Esophagus muscularis mucosa (tissue), 4 donors: Measurements from ENCODE around the gene LTF. TPM values are rescaled to one million over a fixed set of nuclear protein-coding genes. Genes with fewer than 3 reads are reported as not detected.

Experiments used
- DNase-seq: peaks from one replicate; pipeline ENCODE4 v3.0.0-alpha.2; 2017; ENCODE audit errors: extremely low spot score
- H3K27ac ChIP-seq, 4 donors: fragments of 200-600 bp; sonication (generic); replicated peaks in 1 of 4; 1 replicate in 3 of 4; 2 replicates in 1 of 4; pipeline ENCODE4 v1.5.1; 2016 to 2019; ENCODE audit warnings: mild to moderate bottlenecking in 1 of 4
- H3K27me3 ChIP-seq, 4 donors: fragments of 200-600 bp; sonication (generic); one replicate each; pipeline versions ENCODE4 v1.5.1 to v1.6.0; 2016 to 2019
- H3K36me3 ChIP-seq, 4 donors: fragments of 200-600 bp; sonication (generic); one replicate each; pipeline ENCODE4 v1.5.1; 2016 to 2019
- H3K4me1 ChIP-seq, 4 donors: fragments of 200-600 bp; sonication (generic); one replicate each; pipeline ENCODE4 v1.5.1; 2016 to 2019
- H3K4me3 ChIP-seq, 4 donors: fragments of 200-600 bp; sonication (generic); 1 replicate in 2 of 4; 2 replicates in 2 of 4; pipeline ENCODE4 v1.5.1; 2016 to 2019; ENCODE audit warnings: mild to moderate bottlenecking in 4 of 4, moderate library complexity in 1 of 4
- H3K9me3 ChIP-seq, 4 donors: fragments of 200-600 bp; sonication (generic); 1 replicate in 3 of 4; 2 replicates in 1 of 4; pipeline ENCODE4 v1.5.1; 2016 to 2019
- CTCF ChIP-seq, 3 experiments: fragments of 200-600 bp in 2 of 3; fragments of 450-650 bp in 1 of 3; sonication (generic) in 2 of 3; IDR thresholded peaks; one replicate each; pipeline ENCODE4 v1.5.1; 2017 to 2019; ENCODE audit warnings: antibody characterized with exemption in 3 of 3, mild to moderate bottlenecking in 2 of 3, moderate library complexity in 1 of 3
- EP300 ChIP-seq: sonication (generic); formaldehyde crosslinking; IDR thresholded peaks from one replicate; pipeline ENCODE4 v1.6.1; 2017; ENCODE audit warnings: antibody characterized with exemption
- POLR2A ChIP-seq: fragments of 450-650 bp; IDR thresholded peaks from one replicate; pipeline ENCODE4 v1.6.1; 2017; ENCODE audit warnings: antibody characterized with exemption, moderate library complexity, mild to moderate bottlenecking, low read depth
- POLR2AphosphoS5 ChIP-seq, 2 donors: sonication (generic); formaldehyde crosslinking; IDR thresholded peaks; one replicate each; pipeline ENCODE4 v1.6.1; 2017; ENCODE audit warnings: antibody characterized with exemption in 2 of 2
- WGBS: methylation state at CpG from one replicate; pipeline ENCODE4 v1.1.5; 2018; 5-methylcytosine and 5-hydroxymethylcytosine counted together
- intact Hi-C: fragments of 100-400 bp; cut with DNase I; formaldehyde crosslinking; loops from one replicate; pipeline ENCODE4 v1.15.1; 2023
- total RNA-seq, 4 donors: library from RNA; depleted of rRNA; stranded (reverse); fragments of >200 nt; gene quantifications; one replicate each; pipeline versions ENCODE4 v1.1.0 to v1.2.1, GENCODE V29; 2016

LTF gene
- total RNA-seq, 4 donors from 2014 or later = 0.45 to 1.7 (median 0.87) TPM

DNA sequence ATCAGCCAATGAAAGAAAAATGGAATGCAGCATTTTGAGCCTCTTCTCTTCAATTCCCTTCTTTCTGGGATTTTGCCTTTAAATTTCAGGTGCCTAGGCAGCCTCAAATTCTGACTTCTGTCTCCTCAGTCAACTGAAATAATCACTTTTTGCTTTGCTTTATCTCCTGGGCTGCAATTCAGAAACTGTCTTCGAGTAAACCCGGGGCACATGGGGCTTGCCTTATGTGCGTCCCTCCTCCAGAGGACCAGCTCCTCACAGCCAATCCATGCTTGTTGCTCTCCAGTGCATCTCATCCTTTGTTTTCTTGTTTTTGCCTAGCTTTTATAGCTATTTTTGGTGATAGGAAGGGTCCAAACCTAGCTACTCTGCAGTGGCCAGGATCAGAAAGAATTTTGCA is 41.8 kb upstream of the LTF start:
- no peaks in the 10 kb centered on the region for H3K27me3 ChIP-seq
- intact Hi-C loops = no loop called here
- no peaks in the 10 kb centered on the region for H3K9me3 ChIP-seq
- H3K27ac ChIP-seq = no peak overlapping the region
- no peaks in the 10 kb centered on the region for H3K36me3 ChIP-seq
- H3K4me3 ChIP-seq = no peak overlapping the region
- H3K4me1 ChIP-seq = no peaks in the 10 kb centered on the region
- TF ChIP-seq EP300 (no peak), POLR2AphosphoS5 (IDR thresholded peaks at IDR 0.05) (no peak), POLR2A (no peak)
- DNase-seq = no peak
- WGBS = 81% methylated on average over 3 of the region's 3 CpGs

GRCh38 chr3:46505953-46506352 is 41.2 kb upstream of the LTF start:
- intact Hi-C loops = no loop called here
- no peaks in the 10 kb centered on the region for H3K9me3 ChIP-seq
- H3K36me3 ChIP-seq = no peaks in the 10 kb centered on the region
- H3K4me3 ChIP-seq = no peak overlapping the region
- H3K27ac ChIP-seq = no peak overlapping the region
- TF ChIP-seq CTCF (IDR thresholded peaks at IDR 0.05) (no peak), POLR2A (no peak), EP300 (no peak), POLR2AphosphoS5 (IDR thresholded peaks at IDR 0.05) (no peak)
- no peak for DNase-seq
- H3K27me3 ChIP-seq = no peaks in the 10 kb centered on the region
- 90% methylated on average over 9 of the region's 10 CpGs for WGBS
- no peaks in the 10 kb centered on the region for H3K4me1 ChIP-seq

GRCh38 chr3:46504789-46505188 is 40.1 kb upstream of the LTF start:
- H3K36me3 ChIP-seq = no peaks in the 10 kb centered on the region
- H3K4me1 ChIP-seq = no peaks in the 10 kb centered on the region
- intact Hi-C loops = no loop called here
- no peaks in the 10 kb centered on the region for H3K9me3 ChIP-seq
- no peak overlapping the region for H3K27ac ChIP-seq
- no peak for TF ChIP-seq EP300
- no peaks in the 10 kb centered on the region for H3K27me3 ChIP-seq
- H3K4me3 ChIP-seq = no peak overlapping the region
- no peak for DNase-seq
- 74% methylated on average over 5 of the region's 5 CpGs for WGBS

DNA sequence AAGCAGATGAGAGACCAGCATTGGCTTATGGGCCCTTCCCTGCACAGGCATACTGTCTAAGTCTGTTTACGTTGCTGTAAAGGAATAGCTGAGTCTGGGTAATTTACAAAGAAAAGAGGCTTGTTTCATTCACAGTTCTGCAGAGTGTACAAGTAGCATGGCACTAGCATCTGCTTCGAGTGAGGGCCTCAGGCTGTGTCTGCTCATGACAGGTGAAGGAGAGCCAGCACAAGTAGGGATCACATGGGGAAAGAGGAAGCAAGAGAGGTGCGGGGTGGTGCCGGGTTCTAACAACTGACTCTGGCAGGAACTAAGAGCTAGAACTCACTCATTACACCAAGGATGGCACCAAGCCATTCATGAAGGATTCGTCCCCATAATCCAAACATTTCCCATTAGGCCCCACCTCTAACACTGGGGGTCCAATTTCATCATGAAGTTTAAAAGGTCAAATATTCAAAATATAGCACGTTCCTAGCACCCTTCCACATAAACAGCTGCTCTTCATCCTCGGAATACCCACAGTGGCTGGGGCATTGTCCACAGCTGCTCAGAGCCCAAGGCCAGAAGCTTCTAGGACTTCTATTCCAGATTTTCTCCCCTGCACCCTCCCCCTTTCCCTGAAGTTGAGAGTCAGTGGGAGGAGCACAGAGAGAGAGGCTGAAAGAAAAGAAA is 38.6 kb upstream of the LTF start:
- Histone ChIP-seq H3K27ac (no peak overlapping the region), H3K9me3 (no peaks in the 10 kb centered on the region), H3K36me3 (no peaks in the 10 kb centered on the region), H3K4me3 (no peak overlapping the region), H3K4me1 (no peaks in the 10 kb centered on the region), H3K27me3 (no peaks in the 10 kb centered on the region)
- WGBS = 67% methylated on average over 7 of the region's 7 CpGs
- TF ChIP-seq CTCF (IDR thresholded peaks at IDR 0.05) = no peak
- TF ChIP-seq POLR2A = no peak
- TF ChIP-seq POLR2AphosphoS5 (IDR thresholded peaks at IDR 0.05) = no peak
- TF ChIP-seq EP300 = no peak
- no peak for DNase-seq
- intact Hi-C loops = no loop called here

GRCh38 chr3:46501702-46502101 is 37.0 kb upstream of the LTF start:
- H3K4me1 ChIP-seq = peaks cover 0 to 4% (median 0%) of the 10 kb centered on the region in 4 donors
- 80% methylated on average over 4 of the region's 4 CpGs for WGBS
- no peaks in the 10 kb centered on the region for H3K9me3 ChIP-seq
- intact Hi-C loops = no loop called here
- no peak overlapping the region for H3K4me3 ChIP-seq
- no peak for DNase-seq
- peaks cover 0 to 8% (median 0%) of the 10 kb centered on the region in 4 donors for H3K27me3 ChIP-seq
- no peaks in the 10 kb centered on the region for H3K36me3 ChIP-seq
- no peak overlapping the region for H3K27ac ChIP-seq
- no peak for TF ChIP-seq EP300
- TF ChIP-seq POLR2AphosphoS5 (IDR thresholded peaks at IDR 0.05) = no peak
- no peak for TF ChIP-seq CTCF (IDR thresholded peaks at IDR 0.05)
- TF ChIP-seq POLR2A = no peak
